COLO668 (cell line): ENCODE measurements around the gene THAP4.
"Not testable (repeated sequence)": the region's sequence is repeated elsewhere in the genome, so short reads cannot be mapped to it uniquely, and the experiment has no call there.

Experiments
- DNase-seq: peaks from one replicate; lab custom pipeline; 2025; ENCODE audit not compliant: unreplicated experiment; lab: John Stamatoyannopoulos, UW

Gene THAP4

GRCh38 chr2:241613017-241613780 lies 23.8 kb downstream of the THAP4 start:
- no peak for DNase-seq

- DNase-seq, result peak; percentile 64
Observed at GRCh38 chr2:241612156-241613016, 24.6 kb downstream of the THAP4 start.

- DNase-seq, result no peak
Observed at GRCh38 chr2:241611062-241611461, 25.9 kb downstream of the THAP4 start.

GRCh38 chr2:241609859-241610793 lies 26.8 kb downstream of the THAP4 start:
- no peak for DNase-seq

- no peak for DNase-seq
Observed at GRCh38 chr2:241608881-241609280, 28.1 kb downstream of the THAP4 start.

- DNase-seq, result no peak
Observed at GRCh38 chr2:241607162-241607885, 29.6 kb downstream of the THAP4 start.

- DNase-seq, result no peak
Observed at GRCh38 chr2:241606186-241606585, 30.8 kb downstream of the THAP4 start.

GRCh38 chr2:241603686-241604085 lies 33.3 kb downstream of the THAP4 start:
- no peak for DNase-seq

- no peak for DNase-seq
Observed at GRCh38 chr2:241602720-241603119, 34.2 kb downstream of the THAP4 start.

GRCh38 chr2:241601841-241602240 lies 35.1 kb downstream of the THAP4 start:
- DNase-seq, result no peak

GRCh38 chr2:241599615-241600014 lies 37.3 kb downstream of the THAP4 start:
- DNase-seq, result no peak

GRCh38 chr2:241598487-241598886 lies 38.5 kb downstream of the THAP4 start:
- DNase-seq, result peak; percentile 27

- DNase-seq, result no peak
Observed at GRCh38 chr2:241598061-241598460, 38.9 kb downstream of the THAP4 start.

- DNase-seq, result no peak
Observed at GRCh38 chr2:241597561-241597960, 39.4 kb downstream of the THAP4 start.

GRCh38 chr2:241595600-241596140 lies 41.3 kb downstream of the THAP4 start:
- DNase-seq, result peak; percentile 9

GRCh38 chr2:241593271-241593670 lies 43.7 kb downstream of the THAP4 start:
- DNase-seq, result no peak

- no peak for DNase-seq
Observed at GRCh38 chr2:241592126-241592845, 44.7 kb downstream of the THAP4 start.

GRCh38 chr2:241590496-241591455 lies 46.2 kb downstream of the THAP4 start:
- not testable (repeated sequence) for DNase-seq
